ENCODE measurements around the gene TMEM186.

GRCh38 chr16:8767176-8767575, 30.3 kb downstream of the TMEM186 start:
- TF ChIP-seq POLR2A (IDR thresholded peaks at IDR 0.05; ENCODE audit: low read length) = no peak
- TF ChIP-seq GATA1 (IDR thresholded peaks at IDR 0.05; ENCODE audit: low read depth, low read length) = no peak

All from erythroblast (primary cell).